Stomach smooth muscle (tissue), 2 donors: ENCODE measurements around the gene CSE1L.
"Not testable (repeated sequence)": the region's sequence is repeated elsewhere in the genome, so short reads cannot be mapped to it uniquely, and the experiment has no call there.

ENCODE experiments used
- H3K27ac ChIP-seq: one replicate; pipeline ENCODE4 v1.7.0; 2013; ENCODE audit warnings: mild to moderate bottlenecking, low read length, inconsistent platforms
- H3K27me3 ChIP-seq, 2 donors: one replicate each; pipeline ENCODE4 v1.7.0; 2013; ENCODE audit warnings: low read length in 2 of 2; ENCODE audit not compliant: insufficient read depth in 2 of 2, control insufficient read depth in 1 of 2
- H3K36me3 ChIP-seq, 2 donors: one replicate each; pipeline ENCODE4 v1.7.0; 2013; ENCODE audit warnings: low read length in 2 of 2; ENCODE audit not compliant: control insufficient read depth in 2 of 2, insufficient read depth in 2 of 2
- H3K4me1 ChIP-seq: one replicate; pipeline ENCODE4 v1.7.0; 2013; ENCODE audit warnings: low read length; ENCODE audit not compliant: control insufficient read depth, insufficient read depth
- H3K4me3 ChIP-seq, 2 donors: one replicate each; pipeline ENCODE4 v1.7.0; 2013; ENCODE audit warnings: low read length in 2 of 2
- H3K9ac ChIP-seq, 2 donors: one replicate each; pipeline ENCODE4 v1.7.0; 2013; ENCODE audit warnings: low read length in 2 of 2, mild to moderate bottlenecking in 1 of 2
- H3K9me3 ChIP-seq, 2 donors: one replicate each; pipeline ENCODE4 v1.7.0; 2013; ENCODE audit warnings: low read length in 2 of 2; ENCODE audit not compliant: control insufficient read depth in 2 of 2
- donor health status: healthy.
- donor health status: Pancreatic carcinoma.

The CSE1L gene

GRCh38 chr20:49122920-49123319 lies 76.8 kb downstream of the CSE1L start:
- H3K27me3 ChIP-seq, result no peaks in the 10 kb centered on the region
- no peaks in the 10 kb centered on the region for H3K4me1 ChIP-seq
- peaks cover 36 to 42% of the 10 kb centered on the region in 2 donors for H3K36me3 ChIP-seq
- no peak overlapping the region for H3K4me3 ChIP-seq
- no peak overlapping the region for H3K9ac ChIP-seq
- H3K27ac ChIP-seq, result no peak overlapping the region
- no peaks in the 10 kb centered on the region for H3K9me3 ChIP-seq

GRCh38 chr20:49123982-49124381 lies 77.9 kb downstream of the CSE1L start:
- Histone ChIP-seq H3K36me3 (peaks cover 26 to 31% of the 10 kb centered on the region in 2 donors), H3K27ac (no peak overlapping the region), H3K4me1 (no peaks in the 10 kb centered on the region), H3K9me3 (no peaks in the 10 kb centered on the region), H3K4me3 (no peak overlapping the region), H3K9ac (no peak overlapping the region), H3K27me3 (no peaks in the 10 kb centered on the region)

DNA sequence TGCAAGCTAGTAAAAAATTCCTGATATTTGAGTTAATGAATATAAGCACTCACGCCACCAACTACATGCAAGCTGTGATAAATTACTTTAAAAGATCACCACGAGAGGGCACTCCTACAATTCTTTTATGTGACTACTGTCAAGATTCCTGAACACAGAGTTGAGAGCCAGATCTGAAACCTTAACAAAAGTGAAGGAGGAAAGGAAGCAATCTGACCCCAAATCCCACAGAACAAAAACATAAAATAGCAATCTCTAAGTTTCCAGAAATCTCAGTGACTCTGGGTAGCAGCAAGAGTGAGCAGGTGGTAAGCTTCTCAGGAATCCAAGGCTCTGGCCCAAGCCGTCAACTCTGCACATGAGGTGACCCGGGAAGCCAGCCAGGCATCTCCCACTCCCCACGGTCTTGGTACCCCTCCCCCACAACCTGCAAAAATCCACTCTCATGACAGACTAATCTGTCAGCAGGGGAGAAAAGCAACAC lies 86.9 kb downstream of the CSE1L start:
- Histone ChIP-seq H3K9me3 (no peaks in the 10 kb centered on the region), H3K36me3 (peaks cover 4 to 12% of the 10 kb centered on the region in 2 donors), H3K27ac (no peak overlapping the region), H3K9ac (peak overlapping the region in 1 of 2 donors; percentile 29), H3K27me3 (no peaks in the 10 kb centered on the region), H3K4me3 (no peak overlapping the region), H3K4me1 (peaks cover 5% of the 10 kb centered on the region)

GRCh38 chr20:49133571-49133970 lies 87.5 kb downstream of the CSE1L start:
- Histone ChIP-seq H3K9ac (no peak overlapping the region), H3K27me3 (no peaks in the 10 kb centered on the region), H3K27ac (no peak overlapping the region), H3K36me3 (peaks cover 4 to 12% of the 10 kb centered on the region in 2 donors), H3K9me3 (no peaks in the 10 kb centered on the region), H3K4me1 (peaks cover 5% of the 10 kb centered on the region), H3K4me3 (no peak overlapping the region)

GRCh38 chr20:49134797-49135196 lies 88.7 kb downstream of the CSE1L start:
- H3K27ac ChIP-seq, H3K4me1 ChIP-seq, H3K4me3 ChIP-seq, H3K27me3 ChIP-seq, H3K9ac ChIP-seq, H3K9me3 ChIP-seq: not testable (repeated sequence)
- peaks cover 4 to 12% of the 10 kb centered on the region in 2 donors for H3K36me3 ChIP-seq

- no peak overlapping the region for H3K4me3 ChIP-seq
- H3K36me3 ChIP-seq, result peaks cover 4 to 11% of the 10 kb centered on the region in 2 donors
- no peak overlapping the region for H3K9ac ChIP-seq
- no peak overlapping the region for H3K27ac ChIP-seq
- H3K9me3 ChIP-seq, result no peaks in the 10 kb centered on the region
- H3K4me1 ChIP-seq, result peaks cover 5% of the 10 kb centered on the region
- no peaks in the 10 kb centered on the region for H3K27me3 ChIP-seq
These were observed 90.9 kb downstream of the CSE1L start for GRCh38 chr20:49136817-49137571.

DNA sequence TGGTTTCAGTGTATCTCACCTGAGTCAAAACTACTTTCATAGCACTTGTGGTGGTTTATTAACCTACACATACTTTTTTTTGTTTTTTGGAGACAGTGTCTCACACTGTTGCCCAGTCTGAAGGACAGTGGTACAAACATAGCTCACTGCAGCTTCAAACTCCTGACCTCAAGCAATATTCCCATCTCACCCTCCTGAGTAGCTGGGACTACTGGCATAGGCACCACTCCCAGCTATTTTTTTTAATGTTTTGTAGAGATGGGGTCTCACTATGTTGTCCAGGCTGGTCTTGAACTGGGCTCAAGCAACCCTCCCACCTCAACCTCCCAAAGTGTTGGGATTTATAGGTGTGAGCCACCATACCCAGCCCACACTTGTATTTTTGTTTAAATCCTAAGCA lies 92.3 kb downstream of the CSE1L start:
- peaks cover 3 to 10% of the 10 kb centered on the region in 2 donors for H3K36me3 ChIP-seq
- H3K4me1 ChIP-seq, result peaks cover under 1% of the 10 kb centered on the region
- H3K9me3 ChIP-seq, result no peaks in the 10 kb centered on the region
- H3K9ac ChIP-seq, result no peak overlapping the region
- H3K27me3 ChIP-seq, result no peaks in the 10 kb centered on the region
- no peak overlapping the region for H3K27ac ChIP-seq
- no peak overlapping the region for H3K4me3 ChIP-seq

DNA sequence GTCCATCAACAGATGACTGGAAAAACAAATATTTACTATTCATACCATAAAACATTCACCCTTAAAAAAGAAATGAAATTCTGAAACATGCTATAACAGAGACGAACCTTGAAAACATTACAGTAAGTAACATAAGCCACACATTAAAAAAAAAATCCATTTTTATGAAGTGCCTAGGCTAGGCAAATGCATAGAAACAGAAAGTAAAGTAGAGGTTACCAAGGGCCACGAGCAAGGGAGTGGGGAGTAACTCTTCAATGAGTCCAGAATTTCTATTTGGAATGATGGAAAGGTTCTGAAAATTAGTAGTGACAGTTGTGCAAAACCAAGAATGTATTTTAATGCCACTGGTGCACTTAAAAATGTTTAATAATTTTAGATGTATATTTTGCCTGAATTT lies 94.3 kb downstream of the CSE1L start:
- H3K4me1 ChIP-seq, result no peaks in the 10 kb centered on the region
- H3K9ac ChIP-seq, result no peak overlapping the region
- H3K36me3 ChIP-seq, result peaks cover 0 to 4% of the 10 kb centered on the region in 2 donors
- no peak overlapping the region for H3K27ac ChIP-seq
- H3K9me3 ChIP-seq, result no peaks in the 10 kb centered on the region
- no peak overlapping the region for H3K4me3 ChIP-seq
- no peaks in the 10 kb centered on the region for H3K27me3 ChIP-seq

DNA sequence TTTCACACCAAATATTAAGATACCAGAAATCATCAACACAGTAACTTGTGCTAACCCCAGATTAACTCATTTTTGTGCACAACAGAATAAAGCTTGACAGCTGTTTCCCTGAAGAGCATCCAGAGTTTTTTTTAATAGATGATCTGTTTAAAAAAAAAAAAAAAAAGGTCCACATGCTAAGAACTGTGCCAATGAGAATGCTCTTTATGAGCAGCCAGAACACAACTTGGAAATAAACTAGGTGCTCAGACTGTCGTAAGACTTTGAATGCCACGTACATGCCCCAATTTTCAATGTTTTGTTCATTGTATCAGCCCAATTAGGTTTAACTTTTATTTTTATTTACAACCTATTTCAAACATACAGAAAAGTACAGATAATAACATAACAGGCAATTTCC lies 94.7 kb downstream of the CSE1L start:
- Histone ChIP-seq H3K9ac (no peak overlapping the region), H3K4me1 (no peaks in the 10 kb centered on the region), H3K27ac (no peak overlapping the region), H3K36me3 (peaks cover 0 to 2% of the 10 kb centered on the region in 2 donors), H3K4me3 (no peak overlapping the region), H3K9me3 (no peaks in the 10 kb centered on the region), H3K27me3 (no peaks in the 10 kb centered on the region)
